IgD-negative memory B cell (primary cell): ENCODE measurements around the gene NUDT14. TPM values are rescaled to one million over a fixed set of nuclear protein-coding genes. Genes with fewer than 3 reads are reported as not detected.

ENCODE experiments used
- H3K27ac Mint-ChIP-seq, 3 donors: one replicate each; pipeline ENCODE4 v1.8.0; 2020 to 2022; ENCODE audit warnings: mild to moderate bottlenecking in 3 of 3, mixed read lengths in 3 of 3, moderate library complexity in 1 of 3
- H3K27me3 Mint-ChIP-seq: one replicate; pipeline ENCODE4 v1.8.0; 2021; ENCODE audit warnings: mixed read lengths
- H3K36me3 Mint-ChIP-seq: one replicate; pipeline ENCODE4 v1.8.0; 2020; ENCODE audit warnings: mild to moderate bottlenecking, mixed read lengths
- H3K4me1 Mint-ChIP-seq, 3 donors: one replicate each; pipeline ENCODE4 v1.8.0; 2020 to 2022; ENCODE audit warnings: mixed read lengths in 3 of 3, mild to moderate bottlenecking in 1 of 3
- H3K4me3 Mint-ChIP-seq, 4 donors: one replicate each; pipeline ENCODE4 v1.8.0; 2020 to 2022; ENCODE audit warnings: mild to moderate bottlenecking in 4 of 4, mixed read lengths in 4 of 4, moderate library complexity in 3 of 4
- H3K9me3 Mint-ChIP-seq, 3 donors: one replicate each; pipeline ENCODE4 v1.8.0; 2020 to 2021; ENCODE audit warnings: mixed read lengths in 3 of 3, mild to moderate bottlenecking in 1 of 3
- polyA plus RNA-seq: library from polyadenylated mRNA; unstranded; fragments of 300-500 nt; fragmentation: Illumina TruSeq; gene quantifications from one replicate; pipeline ENCODE4 v1.2.3, GENCODE V29; 2021

NUDT14 gene
- 12.7 TPM for polyA plus RNA-seq

GRCh38 chr14:105180592-105181548 is at the start of gene NUDT14:
TSS of gene NUDT14 (minus strand) at chr14:105181312. CDS start at chr14:105181209, 103 bp downstream.
- peaks cover 7% of the 10 kb centered on the region for H3K27me3 Mint-ChIP-seq
- no peaks in the 10 kb centered on the region for H3K9me3 Mint-ChIP-seq
- no peaks in the 10 kb centered on the region for H3K36me3 Mint-ChIP-seq
- peak within 1 kb of the TSS in 2 of 3 donors; percentile 71 to 83 for H3K27ac Mint-ChIP-seq
- H3K4me1 Mint-ChIP-seq = peaks cover 0 to 6% (median 3%) of the 10 kb centered on the region in 3 donors
- H3K4me3 Mint-ChIP-seq = peak within 1 kb of the TSS; percentile 81 to 90 (median 86)

GRCh38 chr14:105229099-105229655 is 48.1 kb upstream of the NUDT14 start:
- Mint-ChIP-seq H3K9me3 (no peaks in the 10 kb centered on the region), H3K36me3 (no peaks in the 10 kb centered on the region), H3K27me3 (no peaks in the 10 kb centered on the region), H3K27ac (no peak overlapping the region), H3K4me3 (no peak overlapping the region), H3K4me1 (no peaks in the 10 kb centered on the region)

GRCh38 chr14:105228562-105228961 is 47.5 kb upstream of the NUDT14 start:
- no peak overlapping the region for H3K27ac Mint-ChIP-seq
- no peaks in the 10 kb centered on the region for H3K27me3 Mint-ChIP-seq

GRCh38 chr14:105227346-105227745 is 46.2 kb upstream of the NUDT14 start:
- Mint-ChIP-seq H3K27ac (no peak overlapping the region), H3K9me3 (peaks cover 0 to 3% (median 0%) of the 10 kb centered on the region in 3 donors), H3K4me3 (no peak overlapping the region), H3K4me1 (no peaks in the 10 kb centered on the region), H3K27me3 (no peaks in the 10 kb centered on the region), H3K36me3 (peaks cover 4% of the 10 kb centered on the region)

More at GRCh38 chr14:105228562-105228961, 47.5 kb upstream of the NUDT14 start:
- H3K4me1 Mint-ChIP-seq = no peaks in the 10 kb centered on the region
- no peaks in the 10 kb centered on the region for H3K9me3 Mint-ChIP-seq
- H3K4me3 Mint-ChIP-seq = no peak overlapping the region
- H3K36me3 Mint-ChIP-seq = no peaks in the 10 kb centered on the region

- Mint-ChIP-seq H3K27ac (no peak overlapping the region), H3K4me3 (no peak overlapping the region), H3K27me3 (no peaks in the 10 kb centered on the region), H3K9me3 (peaks cover 0 to 3% (median 0%) of the 10 kb centered on the region in 3 donors), H3K4me1 (no peaks in the 10 kb centered on the region), H3K36me3 (peaks cover 4% of the 10 kb centered on the region)
Measured at GRCh38 chr14:105226198-105226597, 45.1 kb upstream of the NUDT14 start.

- no peak overlapping the region for H3K27ac Mint-ChIP-seq
Measured at GRCh38 chr14:105224845-105225570, 43.9 kb upstream of the NUDT14 start.

GRCh38 chr14:105223770-105224544 is 42.8 kb upstream of the NUDT14 start:
- Mint-ChIP-seq H3K4me3 (no peak overlapping the region), H3K27ac (no peak overlapping the region), H3K36me3 (peaks cover 5% of the 10 kb centered on the region), H3K4me1 (no peaks in the 10 kb centered on the region), H3K27me3 (no peaks in the 10 kb centered on the region), H3K9me3 (peaks cover 0 to 3% (median 0%) of the 10 kb centered on the region in 3 donors)

More at GRCh38 chr14:105224845-105225570, 43.9 kb upstream of the NUDT14 start:
- Mint-ChIP-seq H3K4me3 (no peak overlapping the region), H3K27me3 (no peaks in the 10 kb centered on the region), H3K36me3 (peaks cover 5% of the 10 kb centered on the region), H3K4me1 (no peaks in the 10 kb centered on the region), H3K9me3 (peaks cover 0 to 3% (median 0%) of the 10 kb centered on the region in 3 donors)

- no peaks in the 10 kb centered on the region for H3K4me1 Mint-ChIP-seq
Measured at GRCh38 chr14:105223260-105223659, 42.1 kb upstream of the NUDT14 start.

GRCh38 chr14:105221598-105222178 is 40.6 kb upstream of the NUDT14 start:
- peaks cover 5% of the 10 kb centered on the region for H3K36me3 Mint-ChIP-seq
- no peak overlapping the region for H3K27ac Mint-ChIP-seq
- H3K4me3 Mint-ChIP-seq = no peak overlapping the region
- no peaks in the 10 kb centered on the region for H3K27me3 Mint-ChIP-seq
- peaks cover 0 to 3% (median 0%) of the 10 kb centered on the region in 3 donors for H3K9me3 Mint-ChIP-seq
- no peaks in the 10 kb centered on the region for H3K4me1 Mint-ChIP-seq

More at GRCh38 chr14:105223260-105223659, 42.1 kb upstream of the NUDT14 start:
- H3K36me3 Mint-ChIP-seq = peaks cover 5% of the 10 kb centered on the region
- no peaks in the 10 kb centered on the region for H3K27me3 Mint-ChIP-seq
- no peak overlapping the region for H3K27ac Mint-ChIP-seq
- no peak overlapping the region for H3K4me3 Mint-ChIP-seq
- H3K9me3 Mint-ChIP-seq = peaks cover 0 to 3% (median 0%) of the 10 kb centered on the region in 3 donors

- Mint-ChIP-seq H3K36me3 (peaks cover 5% of the 10 kb centered on the region), H3K27ac (no peak overlapping the region), H3K4me1 (no peaks in the 10 kb centered on the region), H3K4me3 (no peak overlapping the region), H3K9me3 (peaks cover 0 to 3% (median 0%) of the 10 kb centered on the region in 3 donors), H3K27me3 (no peaks in the 10 kb centered on the region)
Measured at GRCh38 chr14:105220699-105221597, 39.8 kb upstream of the NUDT14 start.

- Mint-ChIP-seq H3K9me3 (peaks cover 0 to 3% (median 0%) of the 10 kb centered on the region in 3 donors), H3K27me3 (no peaks in the 10 kb centered on the region), H3K4me3 (no peak overlapping the region), H3K4me1 (no peaks in the 10 kb centered on the region), H3K27ac (no peak overlapping the region), H3K36me3 (peaks cover 5% of the 10 kb centered on the region)
Measured at GRCh38 chr14:105219753-105220152, 38.6 kb upstream of the NUDT14 start.

GRCh38 chr14:105219043-105219612 is 38.0 kb upstream of the NUDT14 start:
- no peak overlapping the region for H3K27ac Mint-ChIP-seq
- H3K27me3 Mint-ChIP-seq = no peaks in the 10 kb centered on the region
- H3K4me1 Mint-ChIP-seq = no peaks in the 10 kb centered on the region
- no peak overlapping the region for H3K4me3 Mint-ChIP-seq
- H3K9me3 Mint-ChIP-seq = peaks cover 0 to 3% (median 0%) of the 10 kb centered on the region in 3 donors
- H3K36me3 Mint-ChIP-seq = peaks cover 5% of the 10 kb centered on the region

GRCh38 chr14:105218611-105219010 is 37.5 kb upstream of the NUDT14 start:
- Mint-ChIP-seq H3K36me3 (peaks cover 5% of the 10 kb centered on the region), H3K4me3 (no peak overlapping the region), H3K27ac (no peak overlapping the region), H3K4me1 (no peaks in the 10 kb centered on the region), H3K9me3 (peaks cover 0 to 3% (median 0%) of the 10 kb centered on the region in 3 donors), H3K27me3 (no peaks in the 10 kb centered on the region)
